HG03457 (cell line): ENCODE results near the gene TXLNB.
A peak's percentile ranks its signal among the peaks of the same experiment; 100 is the strongest.

ENCODE experiments used
- ATAC-seq: cut with Tn5 transposase; IDR thresholded peaks from one replicate; pipeline ENCODE4 v1.9.1; 2021; ENCODE audit warnings: moderate number of reproducible peaks; ENCODE audit not compliant: unreplicated experiment

Gene TXLNB

GRCh38 chr6:139275279-139276055 lies 16.3 kb downstream of the TXLNB start:
- ATAC-seq: no peak

GRCh38 chr6:139271056-139271455 lies 20.7 kb downstream of the TXLNB start:
- peak; percentile 69 for ATAC-seq

- no peak for ATAC-seq
Observed at GRCh38 chr6:139270249-139270648, 21.5 kb downstream of the TXLNB start.

- no peak for ATAC-seq
Observed at GRCh38 chr6:139265512-139266190, 26.1 kb downstream of the TXLNB start.

- peak; percentile 94 for ATAC-seq
Observed at GRCh38 chr6:139262519-139263300, 29.1 kb downstream of the TXLNB start.

GRCh38 chr6:139257821-139258398 lies 33.9 kb downstream of the TXLNB start:
- no peak for ATAC-seq

GRCh38 chr6:139257291-139257690 lies 34.5 kb downstream of the TXLNB start:
- ATAC-seq: no peak

- ATAC-seq: no peak
Observed at GRCh38 chr6:139256087-139256486, 35.7 kb downstream of the TXLNB start.

- no peak for ATAC-seq
Observed at GRCh38 chr6:139254196-139254595, 37.6 kb downstream of the TXLNB start.

GRCh38 chr6:139253656-139254055 lies 38.1 kb downstream of the TXLNB start:
- no peak for ATAC-seq

- ATAC-seq: no peak
Observed at GRCh38 chr6:139251691-139252390, 40.0 kb downstream of the TXLNB start.

- ATAC-seq: no peak
Observed at GRCh38 chr6:139251045-139251690, 40.6 kb downstream of the TXLNB start.

- peak; percentile 97 for ATAC-seq
Observed at GRCh38 chr6:139250296-139251044, 41.3 kb downstream of the TXLNB start.

GRCh38 chr6:139249395-139249794 lies 42.4 kb downstream of the TXLNB start:
- no peak for ATAC-seq

GRCh38 chr6:139248911-139249310 lies 42.9 kb downstream of the TXLNB start:
- no peak for ATAC-seq

GRCh38 chr6:139247618-139248017 lies 44.2 kb downstream of the TXLNB start:
- ATAC-seq: no peak

- no peak for ATAC-seq
Observed at GRCh38 chr6:139243536-139243935, 48.3 kb downstream of the TXLNB start.

GRCh38 chr6:139242457-139243240 lies 49.1 kb downstream of the TXLNB start:
- ATAC-seq: no peak
